Natural killer cell (primary cell): ENCODE results near the gene COX4I1. TPM values are rescaled to one million over a fixed set of nuclear protein-coding genes. Genes with fewer than 3 reads are reported as not detected.

Experiments used
- ATAC-seq, 3 donors: fragments of 150-1000 bp in 2 of 3; fragments of 200-7000 bp in 1 of 3; cut with Tn5 transposase; 1 replicate in 1 of 3; 2 replicates in 2 of 3; pipeline ENCODE4 v1.10.0; 2021; ENCODE audit warnings: mild to moderate bottlenecking in 2 of 3, moderate library complexity in 2 of 3
- DNase-seq, 2 donors: peaks; one replicate each; pipeline versions ENCODE4 v3.0.0 to v3.0.0-alpha.2; 2013 to 2021; ENCODE audit warnings: mixed read lengths in 1 of 2
- H3K27ac ChIP-seq: one replicate; pipeline ENCODE4 v1.5.1; 2013; ENCODE audit warnings: mild to moderate bottlenecking, low read length
- H3K27me3 ChIP-seq: one replicate; pipeline ENCODE4 v1.6.1; 2013; ENCODE audit warnings: low read length; ENCODE audit not compliant: control insufficient read depth, insufficient read depth
- H3K36me3 ChIP-seq: one replicate; pipeline ENCODE4 v1.6.1; 2013; ENCODE audit warnings: low read length; ENCODE audit not compliant: control insufficient read depth, insufficient read depth
- H3K4me1 ChIP-seq: one replicate; pipeline ENCODE4 v1.6.1; 2013; ENCODE audit warnings: low read length; ENCODE audit not compliant: control insufficient read depth, insufficient read depth
- H3K4me3 ChIP-seq: one replicate; pipeline ENCODE4 v1.5.1; 2013; ENCODE audit warnings: low read length
- H3K9me3 ChIP-seq: one replicate; pipeline ENCODE4 v1.6.1; 2013; ENCODE audit warnings: low read length; ENCODE audit not compliant: control insufficient read depth, insufficient read depth
- H3K27ac Mint-ChIP-seq, 2 donors: one replicate each; pipeline ENCODE4 v1.8.0; 2022; ENCODE audit warnings: mild to moderate bottlenecking in 2 of 2, mixed read lengths in 2 of 2, moderate library complexity in 1 of 2
- H3K27me3 Mint-ChIP-seq, 2 donors: one replicate each; pipeline ENCODE4 v1.8.0; 2022; ENCODE audit warnings: low read depth in 2 of 2, mixed read lengths in 2 of 2
- H3K36me3 Mint-ChIP-seq: one replicate; pipeline ENCODE4 v1.8.0; 2022; ENCODE audit warnings: mixed read lengths
- H3K4me1 Mint-ChIP-seq, 2 donors: one replicate each; pipeline ENCODE4 v1.8.0; 2022; ENCODE audit warnings: mixed read lengths in 2 of 2
- H3K4me3 Mint-ChIP-seq: one replicate; pipeline ENCODE4 v1.8.0; 2022; ENCODE audit warnings: mild to moderate bottlenecking, moderate library complexity, mixed read lengths
- H3K9me3 Mint-ChIP-seq, 2 donors: one replicate each; pipeline ENCODE4 v1.8.0; 2022; ENCODE audit warnings: mixed read lengths in 2 of 2
- CTCF ChIP-seq: fragments of 200-600 bp; IDR thresholded peaks from one replicate; pipeline ENCODE4 v1.8.0; 2022; ENCODE audit warnings: antibody characterized with exemption
- WGBS: methylation state at CpG from one replicate; pipeline ENCODE4 v1.1.7; 2013; ENCODE audit warnings: missing lambda C conversion rate; ENCODE audit not compliant: insufficient coverage; 5-methylcytosine and 5-hydroxymethylcytosine counted together
- intact Hi-C: fragments of 100-400 bp; cut with micrococcal nuclease; formaldehyde crosslinking; loops from one replicate; pipeline ENCODE4 v1.14.2; 2022
- total RNA-seq, 4 donors: library from RNA; stranded (reverse); fragments of 120-200 nt in 1 of 4; gene quantifications; one replicate each; pipeline versions ENCODE4 v1.2.3 to v1.2.4, GENCODE V29; 2013 to 2022

Gene COX4I1
- 100 to 1,000 TPM; 338 to 422 (median 410) TPM for total RNA-seq
- 473 TPM for total RNA-seq (2013)

GRCh38 chr16:85799497-85800320 is at the start of gene COX4I1, which contains the start of gene EMC8:
Gene COX4I1 (plus strand): TSS chr16:85799695. CDS start chr16:85801206, 1,511 bp downstream.
Gene EMC8 (minus strand): TSS chr16:85799544. CDS start chr16:85799295, 249 bp downstream.
- Mint-ChIP-seq H3K27ac (peak within 1 kb of the TSS; percentile 91 to 97), H3K4me3 (peak within 1 kb of the TSS; percentile 92), H3K4me1 (peaks cover 47 to 65% of the 10 kb centered on the region in 2 donors), H3K9me3 (no peaks in the 10 kb centered on the region), H3K27me3 (no peaks in the 10 kb centered on the region), H3K36me3 (peaks cover 14% of the 10 kb centered on the region)
- peaks cover 39% of the 10 kb centered on the region for H3K36me3 ChIP-seq
- under 1% methylated on average over 83 of the region's 87 CpGs for WGBS
- H3K9me3 ChIP-seq: no peaks in the 10 kb centered on the region
- H3K27ac ChIP-seq: peak within 1 kb of the TSS; percentile 67
- H3K4me3 ChIP-seq: peak within 1 kb of the TSS; percentile 81
- peak; percentile 90 to 95 for DNase-seq
- H3K4me1 ChIP-seq: peaks cover 20% of the 10 kb centered on the region
- intact Hi-C loops: no loop called here
- no peaks in the 10 kb centered on the region for H3K27me3 ChIP-seq
- peak; percentile 75 to 92 (median 88) for ATAC-seq
- no peak for TF ChIP-seq CTCF

GRCh38 chr16:85749771-85750145 is 49.7 kb upstream of the COX4I1 start:
- no peaks in the 10 kb centered on the region for H3K9me3 ChIP-seq
- peaks cover 7 to 20% of the 10 kb centered on the region in 2 donors for H3K27me3 Mint-ChIP-seq
- no peaks in the 10 kb centered on the region for H3K36me3 Mint-ChIP-seq
- no peak overlapping the region for H3K27ac ChIP-seq
- intact Hi-C loops: no loop called here
- no peaks in the 10 kb centered on the region for H3K36me3 ChIP-seq
- no peak overlapping the region for H3K4me3 Mint-ChIP-seq
- H3K9me3 Mint-ChIP-seq: no peaks in the 10 kb centered on the region
- 40% methylated on average over 13 of the region's 14 CpGs for WGBS
- H3K27me3 ChIP-seq: peaks cover 18% of the 10 kb centered on the region
- H3K4me3 ChIP-seq: peak overlapping the region; percentile 45
- TF ChIP-seq CTCF: no peak
- no peak for DNase-seq
- peaks cover 35% of the 10 kb centered on the region for H3K4me1 ChIP-seq
- peaks cover 6 to 11% of the 10 kb centered on the region in 2 donors for H3K4me1 Mint-ChIP-seq
- no peak for ATAC-seq
- H3K27ac Mint-ChIP-seq: no peak overlapping the region

GRCh38 chr16:85750146-85750826 is 49.2 kb upstream of the COX4I1 start:
- intact Hi-C loops: no loop called here
- WGBS: 1% methylated on average over 51 of the region's 51 CpGs
- no peaks in the 10 kb centered on the region for H3K36me3 ChIP-seq
- peaks cover 6 to 11% of the 10 kb centered on the region in 2 donors for H3K4me1 Mint-ChIP-seq
- peak overlapping the region; percentile 45 for H3K4me3 ChIP-seq
- H3K27me3 Mint-ChIP-seq: peaks cover 7 to 20% of the 10 kb centered on the region in 2 donors
- ATAC-seq (peak in 1 of 3 donors; percentile 49), DNase-seq (peak in 1 of 2 donors; percentile 41)
- peaks cover 18% of the 10 kb centered on the region for H3K27me3 ChIP-seq
- no peak overlapping the region for H3K27ac Mint-ChIP-seq
- H3K36me3 Mint-ChIP-seq: no peaks in the 10 kb centered on the region
- H3K4me1 ChIP-seq: peaks cover 38% of the 10 kb centered on the region
- H3K27ac ChIP-seq: no peak overlapping the region
- H3K9me3 ChIP-seq: no peaks in the 10 kb centered on the region
- TF ChIP-seq CTCF: no peak
- H3K9me3 Mint-ChIP-seq: no peaks in the 10 kb centered on the region
- H3K4me3 Mint-ChIP-seq: peak overlapping the region; percentile 84
